Measurements from ENCODE around the gene UBAC1. TPM values are rescaled to one million over a fixed set of nuclear protein-coding genes. Genes with fewer than 3 reads are reported as not detected.
A peak's percentile ranks its signal among the peaks of the same experiment; 100 is the strongest.

Gene UBAC1
- total and polyA plus RNA-seq, 9 of the 15 experiments (the other 6 are each of a cell fraction or from before 2014, with no cell fraction given), result 94.0 to 399 (median 228) TPM

DNA sequence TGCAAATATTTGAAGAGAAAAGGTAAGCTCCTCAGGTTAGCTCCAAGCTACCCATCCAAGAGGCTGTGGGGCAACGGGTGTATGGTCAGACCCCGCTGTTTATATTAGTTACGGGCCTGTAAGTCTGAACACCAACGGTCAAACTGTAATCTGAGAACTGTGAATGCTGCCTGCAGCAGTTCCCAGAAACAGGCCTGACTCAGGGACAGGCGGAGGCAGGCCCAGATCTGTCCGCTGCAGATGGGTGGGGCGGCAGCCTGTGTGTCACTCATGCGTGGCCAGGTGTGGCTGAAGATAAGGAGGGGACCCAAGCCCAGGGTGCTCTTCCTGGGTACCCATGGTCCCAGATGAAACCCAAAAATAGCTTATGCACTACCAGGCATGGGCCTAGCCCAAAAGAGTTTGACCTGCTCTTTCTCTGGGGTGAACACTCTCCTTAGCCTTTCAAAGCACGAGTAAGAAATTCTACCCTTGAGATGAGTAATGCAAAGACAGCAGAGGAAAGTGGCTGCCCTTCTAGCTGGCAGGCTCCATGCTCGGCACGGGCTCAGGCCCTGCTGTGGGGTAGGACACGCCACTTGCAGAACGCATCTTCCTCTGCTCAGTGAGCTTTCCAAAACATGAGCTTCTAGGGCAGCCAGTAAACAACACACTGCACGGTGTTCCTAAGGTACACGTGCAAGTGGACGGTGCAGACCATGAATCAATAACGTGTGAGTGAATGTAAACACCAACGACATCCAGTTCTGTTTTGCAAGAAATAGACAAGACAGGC, 9.1 kb downstream of the UBAC1 start (continued):
- TF ChIP-seq PATZ1 (CRISPR knock-in tag; IDR thresholded peaks at IDR 0.05; ENCODE audit: borderline replicate concordance), result no peak
- TF ChIP-seq ZC3H8 (IDR thresholded peaks at IDR 0.05), result no peak
- TF ChIP-seq, protein P1, sequence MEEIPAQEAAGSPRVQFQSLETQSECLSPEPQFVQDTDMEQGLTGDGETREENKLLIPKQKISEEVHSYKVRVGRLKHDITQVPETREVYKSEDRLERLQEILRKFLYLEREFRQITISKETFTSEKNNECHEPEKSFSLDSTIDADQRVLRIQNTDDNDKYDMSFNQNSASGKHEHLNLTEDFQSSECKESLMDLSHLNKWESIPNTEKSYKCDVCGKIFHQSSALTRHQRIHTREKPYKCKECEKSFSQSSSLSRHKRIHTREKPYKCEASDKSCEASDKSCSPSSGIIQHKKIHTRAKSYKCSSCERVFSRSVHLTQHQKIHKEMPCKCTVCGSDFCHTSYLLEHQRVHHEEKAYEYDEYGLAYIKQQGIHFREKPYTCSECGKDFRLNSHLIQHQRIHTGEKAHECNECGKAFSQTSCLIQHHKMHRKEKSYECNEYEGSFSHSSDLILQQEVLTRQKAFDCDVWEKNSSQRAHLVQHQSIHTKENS (CRISPR knock-in tag; IDR thresholded peaks at IDR 0.05), result no peak
- no peak for TF ChIP-seq BMI1 (IDR thresholded peaks at IDR 0.05; ENCODE audit: low read length)
- no peak for TF ChIP-seq EGR1 (conservative IDR thresholded peaks at IDR 0.05)
- no peak for TF ChIP-seq ZFPM2 (CRISPR knock-in tag; IDR thresholded peaks at IDR 0.05)
- TF ChIP-seq CHD2 (IDR thresholded peaks at IDR 0.05; ENCODE audit: low read depth, low read length), result no peak
- peak; percentile 57; the same call in 1 of the 2 replicates for TF ChIP-seq ARID4B (CRISPR knock-in tag; IDR thresholded peaks at IDR 0.05)
- peak; percentile 90 for TF ChIP-seq ATF7 (IDR thresholded peaks at IDR 0.05)
- TF ChIP-seq FOXA1 (IDR thresholded peaks at IDR 0.05; ENCODE audit: borderline replicate concordance), result no peak
- TF ChIP-seq KLF6 (CRISPR knock-in tag; IDR thresholded peaks at IDR 0.05; ENCODE audit: borderline replicate concordance), result peak; percentile 79; the same call in 1 of the 2 replicates
- TF ChIP-seq, protein P2, sequence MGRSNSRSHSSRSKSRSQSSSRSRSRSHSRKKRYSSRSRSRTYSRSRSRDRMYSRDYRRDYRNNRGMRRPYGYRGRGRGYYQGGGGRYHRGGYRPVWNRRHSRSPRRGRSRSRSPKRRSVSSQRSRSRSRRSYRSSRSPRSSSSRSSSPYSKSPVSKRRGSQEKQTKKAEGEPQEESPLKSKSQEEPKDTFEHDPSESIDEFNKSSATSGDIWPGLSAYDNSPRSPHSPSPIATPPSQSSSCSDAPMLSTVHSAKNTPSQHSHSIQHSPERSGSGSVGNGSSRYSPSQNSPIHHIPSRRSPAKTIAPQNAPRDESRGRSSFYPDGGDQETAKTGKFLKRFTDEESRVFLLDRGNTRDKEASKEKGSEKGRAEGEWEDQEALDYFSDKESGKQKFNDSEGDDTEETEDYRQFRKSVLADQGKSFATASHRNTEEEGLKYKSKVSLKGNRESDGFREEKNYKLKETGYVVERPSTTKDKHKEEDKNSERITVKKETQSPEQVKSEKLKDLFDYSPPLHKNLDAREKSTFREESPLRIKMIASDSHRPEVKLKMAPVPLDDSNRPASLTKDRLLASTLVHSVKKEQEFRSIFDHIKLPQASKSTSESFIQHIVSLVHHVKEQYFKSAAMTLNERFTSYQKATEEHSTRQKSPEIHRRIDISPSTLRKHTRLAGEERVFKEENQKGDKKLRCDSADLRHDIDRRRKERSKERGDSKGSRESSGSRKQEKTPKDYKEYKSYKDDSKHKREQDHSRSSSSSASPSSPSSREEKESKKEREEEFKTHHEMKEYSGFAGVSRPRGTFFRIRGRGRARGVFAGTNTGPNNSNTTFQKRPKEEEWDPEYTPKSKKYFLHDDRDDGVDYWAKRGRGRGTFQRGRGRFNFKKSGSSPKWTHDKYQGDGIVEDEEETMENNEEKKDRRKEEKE (IDR thresholded peaks at IDR 0.05; ENCODE audit: borderline replicate concordance in 1 of 2, control insufficient read depth in 1 of 2, low read depth in 2 of 2, low read length in 1 of 2), result peak in 1 of 2 experiments; percentile 85; a peak in 1 of 4 replicates
- TF ChIP-seq ZNF232 (CRISPR knock-in tag; IDR thresholded peaks at IDR 0.05), result no peak
- TF ChIP-seq ZNF124 (CRISPR knock-in tag; IDR thresholded peaks at IDR 0.05), result no peak
- TF ChIP-seq ZNF431 (CRISPR knock-in tag; IDR thresholded peaks at IDR 0.05), result no peak
- TF ChIP-seq RFX5 (IDR thresholded peaks at IDR 0.05; ENCODE audit: low read depth, low read length), result no peak
